OCI-LY7 (cell line): ENCODE results near the gene PRPS1L1. TPM values are rescaled to one million over a fixed set of nuclear protein-coding genes. Genes with fewer than 3 reads are reported as not detected.

Source experiments
- BruUV-seq: library from RNA; stranded (reverse); fragments of 400-500 nt; replicated peaks from 2 replicates; lab custom pipeline; 2021; lab: Mats Ljungman, UMichigan
- CTCF ChIA-PET: fragments of 300-600 bp; sonication (Branson Sonifier 250); formaldehyde crosslinking; loops from one replicate; lab custom pipeline; 2022; ENCODE audit warnings: antibody characterized with exemption; ENCODE audit not compliant: unreplicated experiment; lab: Charles Lee
- POLR2A ChIA-PET: fragments of 300-600 bp; sonication (Branson Sonifier 250); formaldehyde crosslinking; loops from one replicate; lab custom pipeline; 2022; ENCODE audit warnings: antibody characterized with exemption; lab: Charles Lee
- DNase-seq: peaks from one replicate; pipeline ENCODE4 v3.0.0-alpha.2; 2015; ENCODE audit warnings: low spot score
- H2AFZ ChIP-seq: fragments of 200-600 bp; sonication (generic), shearing (Covaris generic); 2 replicates; pipeline ENCODE4 v1.6.1; 2014; ENCODE audit warnings: mild to moderate bottlenecking, antibody characterized with exemption, low read length, moderate library complexity
- H3K27ac ChIP-seq: fragments of 200-600 bp; sonication (generic); 2 replicates; pipeline ENCODE4 v1.5.1; 2014; ENCODE audit warnings: mixed run types, low read depth, mild to moderate bottlenecking, moderate library complexity, low read length, inconsistent platforms; ENCODE audit not compliant: poor library complexity, severe bottlenecking
- H3K36me3 ChIP-seq: fragments of 200-600 bp; sonication (generic); 2 replicates; pipeline ENCODE4 v1.6.1; 2014; ENCODE audit warnings: mild to moderate bottlenecking, antibody characterized with exemption, low read length, moderate library complexity, mixed read lengths; ENCODE audit not compliant: insufficient read depth
- H3K4me1 ChIP-seq: fragments of 200-600 bp; sonication (generic); 2 replicates; pipeline ENCODE4 v1.5.1; 2014; ENCODE audit warnings: mild to moderate bottlenecking, low read length; ENCODE audit not compliant: insufficient read depth, poor library complexity, severe bottlenecking
- H3K4me2 ChIP-seq: fragments of 200-600 bp; sonication (generic); 2 replicates; pipeline ENCODE4 v1.6.1; 2014; ENCODE audit warnings: mild to moderate bottlenecking, low read length
- H3K4me3 ChIP-seq: fragments of 200-600 bp; sonication (generic); 2 replicates; pipeline ENCODE4 v1.5.1; 2014; ENCODE audit warnings: mild to moderate bottlenecking, low read depth, low read length; ENCODE audit not compliant: poor library complexity, severe bottlenecking
- H3K79me2 ChIP-seq: fragments of 200-600 bp; sonication (generic); 2 replicates; pipeline ENCODE4 v1.6.1; 2016; ENCODE audit warnings: low read depth, mild to moderate bottlenecking, low read length, moderate library complexity, mixed read lengths; ENCODE audit not compliant: insufficient read depth
- H3K9me2 ChIP-seq: fragments of 200-600 bp; sonication (generic); 2 replicates; pipeline ENCODE4 v1.6.1; 2016; ENCODE audit warnings: mild to moderate bottlenecking, low read length, mixed read lengths; ENCODE audit not compliant: insufficient read depth
- H3K9me3 ChIP-seq: fragments of 200-600 bp; sonication (generic); 2 replicates; pipeline ENCODE4 v1.6.1; 2014; ENCODE audit warnings: mild to moderate bottlenecking, mixed run types, low read length, mixed read lengths
- H4K20me1 ChIP-seq: fragments of 200-600 bp; sonication (generic); 2 replicates; pipeline ENCODE4 v1.6.1; 2014; ENCODE audit warnings: mild to moderate bottlenecking, antibody characterized with exemption, low read length, moderate library complexity, mixed read lengths; ENCODE audit not compliant: insufficient read depth
- CTCF ChIP-seq: fragments of 200-600 bp; sonication (generic); conservative IDR thresholded peaks from 2 replicates; pipeline ENCODE4 v1.5.1; 2014; ENCODE audit warnings: mild to moderate bottlenecking, antibody characterized with exemption, low read length, moderate library complexity, mixed read lengths
- EZH2phosphoT487 ChIP-seq: fragments of 200-600 bp; sonication (generic); IDR thresholded peaks from 2 replicates; pipeline ENCODE4 v1.6.1; 2018; ENCODE audit warnings: low read depth, borderline replicate concordance, mild to moderate bottlenecking, mixed run types, antibody characterized with exemption, low read length, moderate library complexity, mixed read lengths
- intact Hi-C: fragments of 100-400 bp; cut with micrococcal nuclease; formaldehyde crosslinking; loops from one replicate; pipeline ENCODE4 v1.10.0; 2022; ENCODE audit not compliant: unreplicated experiment
- total RNA-seq, 2 experiments: library from RNA; depleted of rRNA in 1 of 2; stranded (reverse); fragments of >200 nt in 1 of 2; shearing (Covaris generic) in 1 of 2; gene quantifications; 2 replicates each; pipeline ENCODE4 v1.2.3, GENCODE V29; 2014 to 2022

The PRPS1L1 gene
- total RNA-seq, 2 experiments from 2014 or later, result not detected

GRCh38 chr7:18003286-18003994, 24.2 kb downstream of the PRPS1L1 start:
- Histone ChIP-seq H2AFZ (no peak overlapping the region), H3K27ac (no peak overlapping the region), H3K9me2 (no peaks in the 10 kb centered on the region), H3K9me3 (no peaks in the 10 kb centered on the region), H3K4me1 (no peaks in the 10 kb centered on the region), H3K4me3 (no peak overlapping the region), H4K20me1 (no peaks in the 10 kb centered on the region), H3K79me2 (no peaks in the 10 kb centered on the region), H3K4me2 (no peak overlapping the region), H3K36me3 (no peaks in the 10 kb centered on the region)
- BruUV-seq, result no TSS peak
- ChIA-PET CTCF (no interaction called here), POLR2A (no interaction called here)
- DNase-seq, result no peak
- intact Hi-C loops, result no loop called here
- TF ChIP-seq EZH2phosphoT487, result no peak
- TF ChIP-seq CTCF, result no peak

- BruUV-seq, result no TSS peak
- Histone ChIP-seq H3K9me2 (no peaks in the 10 kb centered on the region), H3K27ac (no peak overlapping the region), H4K20me1 (no peaks in the 10 kb centered on the region), H3K4me3 (no peak overlapping the region), H3K4me1 (no peaks in the 10 kb centered on the region), H2AFZ (no peak overlapping the region), H3K36me3 (no peaks in the 10 kb centered on the region), H3K79me2 (no peaks in the 10 kb centered on the region), H3K9me3 (no peaks in the 10 kb centered on the region), H3K4me2 (no peak overlapping the region)
- TF ChIP-seq CTCF (no peak), EZH2phosphoT487 (no peak)
- no peak for DNase-seq
- intact Hi-C loops, result loop anchor here (10.0 kb wide), 1 partner anchor 294 kb away; no protein-coding TSS in a partner anchor
- ChIA-PET CTCF (no interaction called here), POLR2A (no interaction called here)
Observed at GRCh38 chr7:17998692-17999091, 29.0 kb downstream of the PRPS1L1 start.

- ChIA-PET CTCF (no interaction called here), POLR2A (interaction anchor here (0.5 to 1.2 kb wide), 4 partner anchors 183 to 829 kb away, joined by 3 read pairs; no protein-coding TSS in a partner anchor)
- no peaks in the 10 kb centered on the region for H4K20me1 ChIP-seq
- H3K9me3 ChIP-seq, result no peaks in the 10 kb centered on the region
- no peak for DNase-seq
- no TSS peak for BruUV-seq
- no peak overlapping the region for H2AFZ ChIP-seq
- H3K4me1 ChIP-seq, result no peaks in the 10 kb centered on the region
- no peaks in the 10 kb centered on the region for H3K36me3 ChIP-seq
- no peaks in the 10 kb centered on the region for H3K79me2 ChIP-seq
- H3K4me3 ChIP-seq, result no peak overlapping the region
- H3K9me2 ChIP-seq, result no peaks in the 10 kb centered on the region
- intact Hi-C loops, result loop anchor here (10.0 kb wide), 1 partner anchor 292 kb away; no protein-coding TSS in a partner anchor
- no peak for TF ChIP-seq EZH2phosphoT487
- TF ChIP-seq CTCF, result no peak
- H3K27ac ChIP-seq, result no peak overlapping the region
- no peak overlapping the region for H3K4me2 ChIP-seq
Observed at GRCh38 chr7:17996442-17997223, 31.0 kb downstream of the PRPS1L1 start.
